HG02943 (cell line): ENCODE results near the gene TMPRSS9.
A peak's percentile ranks its signal among the peaks of the same experiment; 100 is the strongest.

Experiments used
- ATAC-seq: cut with Tn5 transposase; IDR thresholded peaks from one replicate; pipeline ENCODE4 v1.9.1; 2021; ENCODE audit warnings: mild to moderate bottlenecking, low read depth, moderate library complexity; ENCODE audit not compliant: unreplicated experiment

TMPRSS9 gene

DNA sequence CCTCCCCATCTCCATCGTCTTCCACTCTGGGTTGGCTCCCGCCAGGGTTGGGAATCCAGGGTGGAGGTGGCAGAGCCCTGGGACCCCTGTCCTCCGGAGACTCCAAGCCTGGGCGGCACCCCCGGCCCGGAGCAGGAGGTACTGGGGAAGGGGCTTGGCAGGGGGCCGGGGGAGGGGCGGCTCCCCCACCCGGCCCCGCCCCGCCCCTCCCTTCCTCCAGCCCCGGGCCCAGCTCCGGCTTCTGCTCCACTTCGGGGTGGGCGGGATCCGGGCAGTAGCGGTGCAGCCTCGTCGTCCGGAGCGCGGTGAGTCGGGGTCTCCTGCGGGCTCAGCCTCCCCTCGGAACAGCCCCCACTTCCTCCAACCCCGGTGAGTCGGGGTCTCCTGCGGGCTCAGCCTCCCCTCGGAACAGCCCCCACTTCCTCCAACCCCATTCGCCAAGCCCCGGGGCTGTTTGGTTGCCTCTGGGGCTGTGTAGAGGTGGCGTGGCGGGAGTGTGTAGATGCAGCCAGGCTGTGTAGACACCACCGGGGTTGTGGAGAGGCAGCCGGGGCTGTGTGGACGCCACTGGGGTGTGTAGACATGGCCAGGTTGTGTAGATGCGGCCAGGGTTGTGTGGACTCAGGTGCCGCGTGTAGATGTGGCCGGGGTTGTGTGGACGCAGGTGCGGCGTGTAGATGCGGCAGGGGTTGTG is at the start of gene TMPRSS9:
TMPRSS9 (plus strand) TSS at position 274 of the 694 bp plus-strand sequence. CDS start 29,521 bp downstream, outside the sequence.
- ATAC-seq: no peak

- no peak for ATAC-seq
Measured at GRCh38 chr19:2311093-2311492, 49.0 kb upstream of the TMPRSS9 start.

DNA sequence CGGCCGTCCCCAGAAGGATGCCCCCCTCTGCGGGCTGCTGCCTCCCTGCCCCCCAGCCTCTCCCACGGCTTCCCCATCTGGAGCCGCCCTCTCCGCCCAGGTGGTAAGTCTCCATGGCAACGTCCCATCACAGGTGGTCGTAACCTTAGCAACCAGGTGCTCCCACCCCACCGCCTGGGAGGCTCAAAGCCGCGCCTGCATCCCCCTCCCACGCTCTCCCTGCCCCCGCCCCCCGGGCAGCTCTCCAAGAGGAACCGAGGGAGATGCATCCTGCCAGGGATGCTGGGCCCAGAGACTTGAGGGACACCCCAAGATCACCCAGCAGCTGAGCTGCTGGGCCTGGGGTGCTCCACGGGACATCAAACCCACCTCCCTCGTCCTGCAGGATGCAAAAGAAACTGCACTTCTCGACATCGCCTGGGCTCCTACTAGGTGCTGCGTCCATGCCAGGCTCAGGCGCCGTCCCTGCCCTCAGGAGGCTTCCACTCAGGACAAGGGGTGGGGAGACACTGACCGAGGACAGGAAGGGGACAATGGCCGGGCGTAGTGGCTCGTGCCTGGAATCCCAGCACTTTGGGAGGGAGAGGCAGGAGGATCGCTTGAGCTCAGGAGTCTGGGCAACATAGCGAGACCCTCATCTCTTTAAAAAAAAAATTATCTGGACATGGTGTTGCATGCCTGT is 47.1 kb upstream of the TMPRSS9 start:
- ATAC-seq: no peak

GRCh38 chr19:2315121-2315817 is 44.8 kb upstream of the TMPRSS9 start:
- no peak for ATAC-seq

GRCh38 chr19:2315818-2316353 is 44.2 kb upstream of the TMPRSS9 start:
- ATAC-seq: no peak

DNA sequence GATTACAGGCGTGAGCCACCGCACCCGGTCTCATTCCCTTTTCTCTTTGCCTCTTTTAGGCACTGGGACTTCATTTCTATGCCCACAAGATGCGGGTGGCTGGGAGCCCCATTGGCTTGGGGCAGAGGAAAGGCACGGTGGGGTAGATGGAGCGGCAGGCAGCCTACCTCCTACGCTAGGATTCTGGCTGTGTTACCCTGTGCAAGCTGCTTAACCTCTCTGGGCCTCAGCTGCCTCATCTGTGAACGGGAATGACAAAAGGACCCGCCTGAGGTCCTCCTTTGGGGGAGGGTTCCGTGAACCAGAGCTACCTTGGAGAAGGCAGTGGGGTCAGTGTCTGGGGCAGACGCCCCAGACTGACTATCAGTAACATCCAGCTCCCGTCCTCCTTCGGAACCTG is 42.8 kb upstream of the TMPRSS9 start:
- no peak for ATAC-seq

- no peak for ATAC-seq
Measured at GRCh38 chr19:2317756-2318155, 42.3 kb upstream of the TMPRSS9 start.

DNA sequence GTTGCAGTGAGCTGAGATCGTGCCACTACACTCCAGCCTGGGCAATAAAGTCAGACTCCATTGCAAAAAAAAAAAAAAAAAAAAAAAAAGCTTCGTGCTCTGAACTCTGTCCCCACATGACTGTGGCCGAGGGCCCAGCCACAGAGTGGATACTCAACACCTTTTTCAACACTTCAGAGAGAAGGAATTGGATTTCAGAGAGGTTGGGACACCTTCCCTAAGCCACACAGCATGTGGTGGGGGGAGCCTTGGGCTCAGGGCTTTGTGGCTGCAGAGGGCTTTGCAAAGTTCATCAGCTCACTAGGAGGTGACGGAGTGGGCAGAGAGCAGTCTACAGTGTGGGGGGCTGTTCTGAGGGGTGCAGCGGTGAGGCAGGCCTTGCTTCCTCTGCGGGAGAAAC is 41.1 kb upstream of the TMPRSS9 start:
- ATAC-seq: no peak

GRCh38 chr19:2319551-2319950 is 40.5 kb upstream of the TMPRSS9 start:
- no peak for ATAC-seq

GRCh38 chr19:2320049-2320448 is 40.0 kb upstream of the TMPRSS9 start:
- no peak for ATAC-seq

DNA sequence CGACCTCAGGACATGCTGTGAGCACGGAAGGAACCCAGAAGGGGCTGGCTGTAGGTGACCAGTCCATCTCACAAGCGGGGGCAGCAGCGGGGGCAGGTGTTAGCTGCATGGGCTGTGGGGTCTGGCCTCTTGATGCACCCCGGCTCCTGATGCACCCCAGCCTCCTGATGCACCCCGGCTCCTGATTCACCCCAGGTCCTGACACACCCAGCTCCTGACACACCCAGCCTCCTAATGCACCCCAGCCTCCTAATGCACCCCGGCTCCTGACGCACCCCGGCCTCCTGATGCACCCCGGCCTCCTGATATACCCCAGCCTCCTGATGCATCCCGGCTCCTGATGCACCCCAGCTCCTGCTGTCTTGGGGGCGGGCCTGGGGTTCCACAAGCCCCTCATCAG is 39.1 kb upstream of the TMPRSS9 start:
- no peak for ATAC-seq

- ATAC-seq: no peak
Measured at GRCh38 chr19:2321565-2322283, 38.3 kb upstream of the TMPRSS9 start.

GRCh38 chr19:2323707-2324106 is 36.4 kb upstream of the TMPRSS9 start:
- no peak for ATAC-seq

- no peak for ATAC-seq
Measured at GRCh38 chr19:2324220-2324948, 35.7 kb upstream of the TMPRSS9 start.

- ATAC-seq: no peak
Measured at GRCh38 chr19:2325281-2326046, 34.6 kb upstream of the TMPRSS9 start.

GRCh38 chr19:2326699-2327360 is 33.2 kb upstream of the TMPRSS9 start:
- ATAC-seq: no peak

- no peak for ATAC-seq
Measured at GRCh38 chr19:2327773-2328400, 32.2 kb upstream of the TMPRSS9 start.

DNA sequence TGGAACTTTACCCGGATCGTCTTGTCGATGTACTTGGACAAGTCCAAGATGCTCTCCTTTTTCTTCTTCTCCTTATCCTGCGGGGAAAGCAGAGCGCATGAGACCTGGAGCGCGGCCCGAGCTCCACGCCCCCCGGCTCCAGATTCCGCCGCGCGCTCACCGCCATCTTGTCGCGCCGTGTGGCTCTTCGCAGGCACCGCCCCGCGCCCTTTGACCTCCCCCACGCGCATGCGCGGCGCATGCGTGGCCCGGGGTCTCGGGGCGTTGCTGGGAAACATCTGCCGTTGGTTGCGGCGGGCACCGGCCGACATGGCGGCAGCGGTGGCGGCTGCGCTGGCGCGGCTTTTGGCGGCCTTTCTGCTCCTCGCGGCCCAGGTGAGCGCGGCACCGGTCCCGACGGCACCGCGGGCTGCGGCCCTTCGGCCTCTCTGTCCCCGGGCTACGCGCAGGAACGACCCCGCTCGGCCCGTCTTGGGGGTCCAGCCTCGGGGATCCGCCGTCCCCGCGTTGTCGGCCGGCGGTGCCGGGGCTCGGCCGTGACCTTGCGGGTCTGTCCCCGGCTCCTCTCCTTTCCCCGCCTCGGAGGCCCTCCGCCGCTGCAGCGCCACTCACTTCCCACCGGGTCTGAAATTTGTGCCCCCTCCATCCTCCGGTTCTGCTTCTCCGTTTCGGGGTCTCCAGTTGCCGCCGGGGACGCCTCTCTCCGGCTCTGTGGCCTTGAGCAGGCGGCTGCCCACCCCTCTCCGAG is 31.5 kb upstream of the TMPRSS9 start, which contains the start of the genes LSM7 and SPPL2B:
LSM7 (minus strand) TSS at position 186 of the 748 bp plus-strand sequence; CDS start at position 166, 20 bp downstream.
SPPL2B (plus strand) TSS at position 284 of the 748 bp plus-strand sequence; CDS start at position 310, 26 bp downstream.
- ATAC-seq: peak; percentile 43
